HL-60 (cell line): ENCODE measurements around the gene PLIN1.

Experiments
- DNase-seq, 2 experiments: peaks; one replicate each; pipeline ENCODE4 v3.0.0-alpha.2; 2010 to 2020; ENCODE audit warnings: low read depth in 1 of 2, low spot score in 1 of 2
- H3K27ac ChIP-seq: fragments of 250-450 bp; sonication (Bioruptor Pico); replicated peaks from 2 replicates; pipeline ENCODE4 v1.5.1; 2020; ENCODE audit warnings: mild to moderate bottlenecking, moderate library complexity
- H3K27me3 ChIP-seq: fragments of 250-450 bp; sonication (Bioruptor Pico); 2 replicates; pipeline ENCODE4 v1.5.1; 2021; ENCODE audit warnings: mild to moderate bottlenecking, moderate library complexity; ENCODE audit not compliant: insufficient read depth, poor library complexity, severe bottlenecking
- H3K4me3 ChIP-seq: replicated peaks from 2 replicates; pipeline ENCODE4 v1.5.1; 2011; ENCODE audit warnings: mild to moderate bottlenecking, control low read depth, low read length; ENCODE audit not compliant: insufficient read depth
- CTCF ChIP-seq: IDR thresholded peaks from one replicate; pipeline ENCODE4 v1.5.1; 2011; ENCODE audit warnings: low read length, control low read depth, inconsistent platforms; ENCODE audit not compliant: insufficient read depth
- GABPA ChIP-seq: IDR thresholded peaks from 2 replicates; pipeline ENCODE4 v1.6.1; 2012; ENCODE audit warnings: low read depth
- POLR2AphosphoS5 ChIP-seq: IDR thresholded peaks from 2 replicates; pipeline ENCODE4 v1.6.1; 2012; ENCODE audit warnings: low read depth
- SPI1 ChIP-seq: IDR thresholded peaks from 2 replicates; pipeline ENCODE4 v1.6.1; 2012; ENCODE audit warnings: low read depth, mild to moderate bottlenecking, borderline replicate concordance
- TF ChIP-seq, protein P1 (sequence below): IDR thresholded peaks from 2 replicates; pipeline ENCODE4 v1.6.1; 2012; ENCODE audit warnings: low read depth; ENCODE audit not compliant: insufficient replicate concordance

Gene PLIN1

GRCh38 chr15:89707577-89707976 is 28.4 kb upstream of the PLIN1 start:
- Histone ChIP-seq H3K4me3 (no peak overlapping the region), H3K27me3 (no peaks in the 10 kb centered on the region), H3K27ac (no peak overlapping the region)
- TF ChIP-seq, protein P1, sequence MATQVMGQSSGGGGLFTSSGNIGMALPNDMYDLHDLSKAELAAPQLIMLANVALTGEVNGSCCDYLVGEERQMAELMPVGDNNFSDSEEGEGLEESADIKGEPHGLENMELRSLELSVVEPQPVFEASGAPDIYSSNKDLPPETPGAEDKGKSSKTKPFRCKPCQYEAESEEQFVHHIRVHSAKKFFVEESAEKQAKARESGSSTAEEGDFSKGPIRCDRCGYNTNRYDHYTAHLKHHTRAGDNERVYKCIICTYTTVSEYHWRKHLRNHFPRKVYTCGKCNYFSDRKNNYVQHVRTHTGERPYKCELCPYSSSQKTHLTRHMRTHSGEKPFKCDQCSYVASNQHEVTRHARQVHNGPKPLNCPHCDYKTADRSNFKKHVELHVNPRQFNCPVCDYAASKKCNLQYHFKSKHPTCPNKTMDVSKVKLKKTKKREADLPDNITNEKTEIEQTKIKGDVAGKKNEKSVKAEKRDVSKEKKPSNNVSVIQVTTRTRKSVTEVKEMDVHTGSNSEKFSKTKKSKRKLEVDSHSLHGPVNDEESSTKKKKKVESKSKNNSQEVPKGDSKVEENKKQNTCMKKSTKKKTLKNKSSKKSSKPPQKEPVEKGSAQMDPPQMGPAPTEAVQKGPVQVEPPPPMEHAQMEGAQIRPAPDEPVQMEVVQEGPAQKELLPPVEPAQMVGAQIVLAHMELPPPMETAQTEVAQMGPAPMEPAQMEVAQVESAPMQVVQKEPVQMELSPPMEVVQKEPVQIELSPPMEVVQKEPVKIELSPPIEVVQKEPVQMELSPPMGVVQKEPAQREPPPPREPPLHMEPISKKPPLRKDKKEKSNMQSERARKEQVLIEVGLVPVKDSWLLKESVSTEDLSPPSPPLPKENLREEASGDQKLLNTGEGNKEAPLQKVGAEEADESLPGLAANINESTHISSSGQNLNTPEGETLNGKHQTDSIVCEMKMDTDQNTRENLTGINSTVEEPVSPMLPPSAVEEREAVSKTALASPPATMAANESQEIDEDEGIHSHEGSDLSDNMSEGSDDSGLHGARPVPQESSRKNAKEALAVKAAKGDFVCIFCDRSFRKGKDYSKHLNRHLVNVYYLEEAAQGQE: no peak
- no peak for DNase-seq

DNA sequence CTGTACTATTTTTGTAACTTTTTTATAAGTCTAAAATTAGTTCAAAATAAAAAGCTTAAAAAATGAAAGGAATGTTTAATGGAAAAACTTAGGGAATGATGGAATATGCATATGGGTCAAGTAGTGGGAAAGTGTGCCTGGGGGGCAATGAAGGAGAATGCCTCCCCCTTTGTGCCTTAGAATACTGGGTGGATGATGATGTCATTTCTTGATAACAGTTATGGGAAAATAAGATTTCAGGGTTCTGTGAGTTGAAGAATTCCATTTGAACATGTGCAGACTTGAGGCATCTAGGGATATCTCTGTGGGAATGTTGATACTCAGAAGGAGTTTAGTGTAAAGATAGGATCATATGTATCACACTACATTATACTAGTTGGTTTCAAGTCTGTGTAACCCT is 25.2 kb upstream of the PLIN1 start:
- Histone ChIP-seq H3K27ac (no peak overlapping the region), H3K4me3 (no peak overlapping the region), H3K27me3 (no peaks in the 10 kb centered on the region)
- no peak for TF ChIP-seq SPI1
- no peak for TF ChIP-seq CTCF
- no peak for DNase-seq

DNA sequence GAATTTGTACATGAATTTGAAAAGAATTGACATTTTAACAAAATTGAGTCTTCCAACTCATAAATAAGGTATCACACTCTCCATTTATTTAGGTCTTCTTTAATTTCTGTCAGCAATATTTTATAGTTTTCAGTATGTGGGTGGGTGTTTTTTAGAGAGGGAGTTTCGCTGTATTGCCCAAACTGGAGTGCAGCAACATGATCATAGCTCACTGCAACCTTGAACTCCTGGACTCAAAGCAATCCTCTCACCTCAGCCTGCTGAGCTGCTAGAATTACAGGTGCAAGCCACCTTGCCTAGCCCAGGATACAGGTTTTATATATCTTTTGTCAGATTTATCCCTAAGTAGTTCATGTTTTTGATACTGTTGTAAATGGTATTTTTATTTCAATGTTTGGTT is 16.0 kb upstream of the PLIN1 start:
- H3K27ac ChIP-seq: no peak overlapping the region
- no peak for TF ChIP-seq POLR2AphosphoS5
- TF ChIP-seq, protein P1: no peak
- no peak for TF ChIP-seq SPI1
- no peak for TF ChIP-seq CTCF
- TF ChIP-seq GABPA: no peak
- DNase-seq: no peak
- H3K27me3 ChIP-seq: peaks cover 2% of the 10 kb centered on the region
- H3K4me3 ChIP-seq: no peak overlapping the region

GRCh38 chr15:89693696-89694095 is 14.5 kb upstream of the PLIN1 start:
- Histone ChIP-seq H3K27me3 (peaks cover 2% of the 10 kb centered on the region), H3K4me3 (no peak overlapping the region), H3K27ac (no peak overlapping the region)
- DNase-seq: no peak
- no peak for TF ChIP-seq GABPA
- TF ChIP-seq, protein P1: no peak
- no peak for TF ChIP-seq SPI1
- no peak for TF ChIP-seq CTCF
- no peak for TF ChIP-seq POLR2AphosphoS5
